CD4-positive, alpha-beta T cell treated with Interleukin-2 at 100 ng/mL for 4 hours (primary cell): ENCODE data around the gene ALDH3B2.
A peak's percentile ranks its signal among the peaks of the same experiment; 100 is the strongest.
"Not testable (repeated sequence)": the region's sequence is repeated elsewhere in the genome, so short reads cannot be mapped to it uniquely, and the experiment has no call there.

Source experiments
- DNase-seq: peaks from one replicate; pipeline ENCODE4 v3.0.0-alpha.2; 2020; ENCODE audit warnings: low spot score

The ALDH3B2 gene

DNA sequence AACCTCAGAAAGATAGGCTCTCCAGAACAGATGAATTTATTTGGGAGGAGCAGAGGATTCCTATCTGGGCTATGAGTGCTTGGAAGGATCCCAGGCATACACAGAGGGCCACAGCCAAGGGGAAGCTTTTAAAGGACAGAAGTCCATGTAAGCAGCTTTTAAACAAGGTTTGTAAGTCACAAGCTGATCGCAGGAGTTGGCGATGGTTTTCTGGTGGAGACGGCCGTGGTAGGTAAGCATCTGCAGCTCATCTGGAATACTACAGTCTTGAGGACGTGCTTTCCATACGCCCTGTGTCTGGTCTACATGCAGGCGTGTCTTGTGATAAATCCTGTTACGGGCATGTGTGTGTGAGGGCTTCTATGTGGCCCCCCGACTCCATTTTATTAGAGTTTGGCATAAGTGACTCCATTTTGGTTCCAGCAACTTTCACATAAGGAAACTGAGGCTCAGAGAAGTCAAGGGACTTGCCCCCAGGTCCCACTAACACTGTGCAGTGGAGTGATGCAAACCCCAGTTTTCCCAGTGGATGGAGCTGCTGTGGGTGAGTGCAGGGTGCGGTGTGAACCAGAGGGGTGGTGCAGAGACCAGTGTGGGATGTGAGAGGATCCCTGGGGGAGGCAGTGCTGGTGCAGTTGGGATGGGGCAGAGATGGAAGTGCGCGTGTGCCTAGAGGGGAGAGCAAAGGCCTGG lies 12.1 kb downstream of the ALDH3B2 start:
- no peak for DNase-seq

DNA sequence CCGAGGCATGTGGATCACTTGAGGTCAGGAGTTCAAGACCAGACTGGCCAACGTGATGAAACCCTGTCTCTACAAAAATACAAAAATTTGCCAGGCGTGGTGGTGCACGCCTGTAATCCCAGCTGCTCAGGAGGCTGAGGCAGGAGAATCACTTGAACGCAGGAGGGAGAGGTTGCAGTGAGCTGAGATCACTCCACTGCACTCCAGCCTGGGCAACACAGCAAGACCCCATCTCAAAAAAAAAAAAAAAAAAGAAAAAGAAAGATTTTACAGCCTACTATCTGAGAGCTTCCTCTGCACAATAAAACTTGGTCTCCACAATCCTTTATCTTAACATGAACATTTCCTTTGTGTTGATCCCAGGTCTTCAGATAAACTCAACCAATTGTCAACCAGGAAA lies 13.7 kb downstream of the ALDH3B2 start:
- DNase-seq = not testable (repeated sequence)

DNA sequence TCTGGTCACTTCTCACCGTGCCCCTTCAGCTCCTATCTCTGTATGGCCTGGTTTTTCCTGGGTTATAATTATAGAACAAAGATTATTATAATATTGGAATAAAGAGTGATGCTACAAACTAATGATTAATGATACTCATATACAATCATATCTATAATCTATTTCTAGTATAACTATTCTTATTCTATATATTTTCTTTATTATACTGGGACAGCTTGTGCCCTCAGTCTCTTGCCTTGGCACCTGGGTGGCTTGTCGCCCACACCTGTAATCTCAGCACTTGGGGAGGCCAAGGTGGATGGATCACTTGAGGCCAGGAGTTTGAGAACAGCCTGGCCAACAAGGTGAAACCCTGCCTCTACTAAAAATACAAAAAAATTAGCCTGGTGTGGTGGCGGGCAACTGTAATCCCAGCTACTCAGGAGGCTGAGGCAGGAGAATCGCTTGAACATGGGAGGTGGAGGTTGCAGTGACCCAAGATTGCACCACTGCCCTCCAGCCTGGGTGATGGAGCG lies 14.7 kb downstream of the ALDH3B2 start:
- DNase-seq = not testable (repeated sequence)

DNA sequence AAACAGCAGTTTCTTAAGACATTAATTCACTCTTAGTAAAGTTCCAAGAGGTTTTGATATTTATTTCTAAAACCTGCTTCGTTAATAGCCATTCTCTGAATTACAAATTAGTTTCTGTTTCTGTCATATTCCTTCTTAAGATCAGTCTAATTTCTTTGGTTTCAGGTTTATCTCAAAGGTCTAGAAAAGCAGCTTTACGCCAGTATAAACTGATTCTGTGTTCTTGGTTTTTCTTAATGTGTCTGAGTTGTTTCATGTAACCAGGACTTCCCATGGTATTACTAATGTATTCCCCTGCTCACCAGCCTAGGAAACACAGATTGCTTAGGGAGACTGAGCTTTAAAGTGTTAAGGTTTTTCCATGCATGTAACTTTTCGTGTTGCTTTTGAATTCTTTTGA lies 17.1 kb downstream of the ALDH3B2 start:
- no peak for DNase-seq

DNA sequence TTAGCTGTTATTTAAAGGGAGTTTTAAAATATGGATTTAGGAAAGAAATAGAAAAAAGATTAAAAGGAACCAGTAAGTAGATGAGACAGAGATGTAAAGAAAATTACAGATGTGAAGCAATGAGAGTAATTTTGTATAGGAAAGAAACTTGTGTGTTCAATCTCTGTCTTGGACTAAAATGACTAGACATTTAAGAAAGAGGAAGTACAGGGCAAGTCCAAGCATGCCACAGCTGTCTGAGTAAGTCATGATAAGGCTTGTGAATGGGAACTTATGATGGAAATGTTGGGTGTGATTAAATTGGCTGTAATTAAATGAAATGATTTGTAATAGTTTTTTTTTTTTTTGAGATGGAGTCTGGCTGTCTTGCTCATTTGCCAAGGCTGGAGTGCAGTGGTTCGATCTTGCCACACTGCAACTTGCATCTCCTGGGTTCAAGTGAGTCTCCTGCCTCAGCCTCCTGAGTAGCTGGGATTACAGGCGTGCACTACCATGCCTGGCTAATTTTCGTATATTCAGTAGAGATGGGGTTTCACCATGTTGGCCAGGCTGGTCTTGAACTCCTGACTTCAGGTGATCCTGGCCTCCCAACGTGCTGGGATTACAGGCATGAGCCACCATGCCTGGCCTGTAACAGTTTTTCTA lies 18.0 kb downstream of the ALDH3B2 start:
- no peak for DNase-seq

DNA sequence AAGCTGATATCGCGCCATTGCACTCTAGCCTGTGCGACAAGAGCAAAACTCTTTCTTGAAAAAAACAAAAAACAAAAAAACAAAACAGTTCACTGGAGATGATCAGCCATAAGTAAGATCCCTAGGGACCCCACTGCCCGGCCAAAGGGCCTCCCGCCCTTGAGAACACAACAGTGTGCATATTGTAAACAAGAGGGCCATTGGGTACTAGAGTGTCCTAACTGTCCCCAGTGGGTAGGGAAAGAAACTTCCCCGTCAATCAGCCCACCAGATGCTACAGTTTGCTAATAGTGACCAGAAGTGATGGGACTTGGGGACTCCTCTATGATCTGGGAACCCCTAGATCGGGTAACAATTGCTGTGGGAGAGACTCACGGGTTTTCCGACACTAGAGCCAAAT lies 20.2 kb downstream of the ALDH3B2 start:
- no peak for DNase-seq

DNA sequence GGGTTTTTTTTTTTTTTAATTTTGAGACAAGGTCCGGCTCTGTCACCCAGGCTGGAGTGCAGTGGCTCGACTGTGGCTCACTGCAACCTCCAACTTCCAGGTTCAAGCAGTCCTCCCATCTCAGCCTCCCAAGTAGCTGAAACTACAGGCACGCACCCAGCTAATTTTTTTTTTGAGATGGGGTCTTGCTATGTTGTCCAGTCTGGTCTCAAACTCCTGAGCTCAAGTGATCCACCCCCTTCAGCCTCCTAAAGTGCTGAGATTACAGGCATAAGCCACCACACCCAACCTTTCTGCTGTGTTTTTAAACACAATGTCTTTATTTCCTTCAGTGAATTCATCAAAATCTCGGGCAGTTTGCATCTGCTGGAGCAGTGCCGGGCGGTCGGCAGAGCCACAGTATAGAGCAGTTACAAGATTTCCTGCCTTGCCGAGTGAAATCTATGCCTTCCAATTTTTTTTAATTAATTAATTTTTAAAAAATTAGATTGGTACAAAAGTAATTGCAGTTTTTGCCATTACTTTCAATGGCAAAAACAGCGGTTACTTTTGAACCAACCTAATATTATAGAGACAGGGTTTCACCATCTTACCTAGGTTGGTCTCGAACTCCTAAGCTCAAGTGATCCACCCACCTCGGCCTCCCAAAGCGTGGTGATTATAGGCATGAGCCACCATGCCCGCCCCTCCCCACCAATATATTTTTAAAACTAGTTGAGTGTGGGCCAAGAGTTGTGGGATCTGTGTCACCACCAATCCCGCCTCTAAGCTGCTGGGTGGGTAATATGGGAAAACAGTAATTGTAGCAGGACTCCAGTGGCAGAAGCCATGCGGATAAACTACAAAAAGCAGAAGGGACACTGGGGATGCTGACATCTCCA lies 21.2 kb downstream of the ALDH3B2 start:
- DNase-seq = no peak

DNA sequence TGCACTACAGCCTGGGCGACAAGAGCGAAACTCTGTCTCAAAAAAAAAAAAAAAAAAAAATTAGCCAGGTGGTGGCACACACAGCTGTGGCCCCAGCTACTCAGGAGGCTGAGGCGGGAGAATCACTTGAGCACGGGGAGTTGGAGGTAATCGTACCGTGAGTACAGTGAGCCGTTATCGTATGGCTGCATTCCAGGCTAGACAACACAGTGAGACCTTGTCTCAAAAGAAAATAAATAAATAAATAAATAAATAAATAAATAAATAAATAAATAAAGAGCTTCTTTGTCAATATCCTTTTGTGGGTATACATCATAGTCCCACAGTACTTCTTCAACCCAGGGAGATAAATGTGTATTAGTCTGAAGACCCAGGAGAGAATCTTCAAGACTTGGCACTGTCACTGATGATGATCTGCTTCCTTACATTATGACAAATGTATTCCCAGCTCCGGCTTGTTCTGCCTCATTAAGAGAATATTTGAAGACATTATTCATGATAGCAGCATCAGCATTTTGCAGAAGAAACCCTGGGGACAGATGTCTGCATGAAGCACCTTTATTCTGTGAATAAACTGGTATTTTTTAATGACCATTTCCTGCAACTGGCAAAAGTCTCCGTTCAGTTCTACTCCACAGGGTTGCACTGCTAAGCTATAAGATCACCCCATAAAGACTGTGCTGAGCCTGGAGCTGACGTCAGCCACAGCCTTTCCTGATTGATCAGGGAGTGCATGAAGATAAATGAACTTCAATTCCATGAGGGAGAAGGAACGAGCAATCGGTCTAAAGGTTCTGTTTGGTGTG lies 22.2 kb downstream of the ALDH3B2 start:
- no peak for DNase-seq

DNA sequence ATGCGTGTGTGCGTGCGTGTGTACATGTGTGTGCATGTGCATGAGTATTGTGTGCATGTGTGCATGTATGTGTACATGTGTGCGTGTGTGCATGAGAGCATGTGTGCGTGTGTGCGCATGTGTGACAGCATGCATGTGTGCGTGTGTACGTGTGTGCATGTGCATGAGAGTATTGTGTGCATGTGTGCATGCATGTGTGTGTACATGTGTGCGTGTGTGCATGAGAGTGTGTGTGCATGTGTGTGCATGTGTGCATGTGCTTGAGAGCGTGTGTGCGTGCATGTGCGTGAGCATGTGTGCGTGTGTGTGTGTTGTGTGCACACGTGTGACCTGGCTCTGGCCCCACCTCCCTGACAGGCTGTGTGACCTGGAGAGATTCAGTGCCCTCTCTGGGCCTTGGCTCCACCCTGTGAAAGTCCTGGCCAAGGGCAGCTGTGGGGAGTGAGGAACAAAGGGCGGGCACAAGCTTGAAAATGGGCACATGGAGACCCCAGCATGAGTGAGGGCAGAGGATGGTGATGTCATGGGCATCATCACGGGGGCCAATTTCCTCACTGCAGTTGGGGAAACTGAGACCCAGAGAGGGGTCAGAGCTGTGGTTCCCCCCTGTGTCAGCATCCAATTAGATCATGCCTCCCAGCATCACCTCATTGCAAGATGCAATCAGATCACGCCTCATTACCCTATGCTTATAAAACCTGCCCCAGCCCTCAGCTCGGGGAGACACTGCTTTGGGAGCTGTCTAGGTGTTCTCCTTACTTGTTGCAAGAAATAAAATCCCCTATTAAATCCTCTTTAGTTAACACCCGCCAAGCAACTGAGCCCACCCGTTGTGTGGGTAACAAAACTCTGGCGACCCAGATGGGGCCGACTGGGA lies 24.6 kb downstream of the ALDH3B2 start:
- DNase-seq = no peak

DNA sequence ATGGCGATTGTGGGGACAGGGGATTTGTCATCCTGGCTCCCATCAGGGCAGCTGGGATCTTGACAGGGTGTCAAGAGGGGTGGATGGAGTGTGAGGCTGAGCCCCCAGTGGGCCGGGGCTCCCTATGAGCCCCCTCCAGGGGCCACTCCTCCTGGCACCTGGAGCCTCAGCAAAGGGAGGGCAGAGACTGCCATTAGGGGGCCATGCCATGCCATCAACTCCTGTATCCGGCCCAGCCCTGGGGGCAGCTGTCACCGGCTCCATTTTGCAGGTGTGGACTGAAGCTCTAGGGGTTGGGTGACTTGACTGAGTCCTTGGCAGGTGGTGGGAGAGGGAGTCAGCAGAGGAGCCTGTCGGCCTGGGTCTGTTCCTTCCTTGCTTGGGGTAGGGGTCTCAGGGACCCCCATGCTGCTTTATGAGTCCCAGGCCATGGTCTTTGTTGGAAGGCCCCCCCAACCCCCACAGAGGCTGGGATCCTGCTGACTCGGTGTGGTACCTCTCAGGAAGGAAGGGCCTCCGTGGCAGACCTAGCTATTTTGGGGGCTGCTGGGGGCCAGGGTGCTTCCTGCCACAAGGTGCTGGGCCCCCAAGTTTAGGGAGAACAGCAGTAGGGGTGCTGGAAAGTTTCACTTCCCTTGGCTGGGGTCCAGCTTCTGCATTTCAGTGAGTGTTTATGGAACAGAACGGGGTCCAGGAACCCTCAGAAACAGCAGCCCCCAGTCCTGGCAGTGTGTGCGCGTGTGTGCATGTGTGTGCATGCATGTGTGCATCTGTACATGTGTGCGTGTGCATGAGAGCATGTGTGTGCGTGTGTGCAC lies 25.4 kb downstream of the ALDH3B2 start:
- no peak for DNase-seq

DNA sequence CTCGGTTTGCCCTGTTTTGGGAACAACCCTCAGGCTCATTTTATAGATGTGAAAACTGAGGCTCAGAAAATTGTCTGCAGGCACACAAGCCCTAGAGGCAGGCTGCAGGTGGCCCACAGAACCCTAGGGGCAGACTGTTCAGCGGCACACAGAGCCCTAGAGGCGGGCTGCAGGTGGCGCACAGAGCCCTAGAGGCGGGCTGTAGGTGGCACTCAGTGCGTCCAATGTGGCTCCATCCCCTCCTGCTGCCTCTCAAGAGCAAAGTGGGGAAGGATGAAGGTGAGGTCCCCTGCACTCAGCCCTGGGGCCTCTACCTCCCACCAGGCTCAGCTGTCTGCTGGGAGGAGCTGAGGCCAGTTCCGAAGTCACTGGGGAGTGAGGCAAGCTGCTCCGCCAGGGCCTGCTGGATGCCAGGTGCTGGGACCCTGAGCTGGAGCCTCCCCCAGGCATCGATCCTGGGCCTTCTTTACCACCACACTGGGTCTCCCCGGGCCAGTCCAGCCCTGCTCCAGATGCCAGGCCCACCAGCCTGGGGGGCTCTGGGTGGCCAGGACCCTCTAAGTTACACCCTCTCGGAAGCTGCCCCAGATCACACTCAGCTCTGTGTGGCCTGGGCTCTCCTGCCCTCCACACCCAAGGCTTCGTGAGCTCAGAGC lies 26.2 kb downstream of the ALDH3B2 start:
- DNase-seq = peak; percentile 52

DNA sequence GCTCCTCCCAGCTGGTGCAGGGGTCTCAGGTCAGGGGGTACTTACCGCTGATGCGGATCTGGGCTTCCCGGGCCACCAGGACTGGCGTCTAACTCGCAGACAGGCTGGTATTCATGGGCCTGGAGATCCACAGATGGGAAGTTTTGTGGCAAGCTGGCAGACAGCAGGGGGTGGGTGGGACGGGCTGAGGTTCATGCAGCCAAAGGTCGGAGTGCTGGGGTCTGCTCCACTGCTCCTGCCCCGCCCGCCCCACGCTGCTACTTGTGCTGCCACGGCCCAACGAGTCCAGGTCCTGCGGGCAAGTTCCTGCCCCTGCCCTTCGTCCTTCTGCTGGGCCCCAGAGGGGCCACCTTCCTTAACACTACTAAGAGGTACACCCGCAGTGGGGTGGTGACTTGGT lies 27.0 kb downstream of the ALDH3B2 start:
- DNase-seq = no peak

DNA sequence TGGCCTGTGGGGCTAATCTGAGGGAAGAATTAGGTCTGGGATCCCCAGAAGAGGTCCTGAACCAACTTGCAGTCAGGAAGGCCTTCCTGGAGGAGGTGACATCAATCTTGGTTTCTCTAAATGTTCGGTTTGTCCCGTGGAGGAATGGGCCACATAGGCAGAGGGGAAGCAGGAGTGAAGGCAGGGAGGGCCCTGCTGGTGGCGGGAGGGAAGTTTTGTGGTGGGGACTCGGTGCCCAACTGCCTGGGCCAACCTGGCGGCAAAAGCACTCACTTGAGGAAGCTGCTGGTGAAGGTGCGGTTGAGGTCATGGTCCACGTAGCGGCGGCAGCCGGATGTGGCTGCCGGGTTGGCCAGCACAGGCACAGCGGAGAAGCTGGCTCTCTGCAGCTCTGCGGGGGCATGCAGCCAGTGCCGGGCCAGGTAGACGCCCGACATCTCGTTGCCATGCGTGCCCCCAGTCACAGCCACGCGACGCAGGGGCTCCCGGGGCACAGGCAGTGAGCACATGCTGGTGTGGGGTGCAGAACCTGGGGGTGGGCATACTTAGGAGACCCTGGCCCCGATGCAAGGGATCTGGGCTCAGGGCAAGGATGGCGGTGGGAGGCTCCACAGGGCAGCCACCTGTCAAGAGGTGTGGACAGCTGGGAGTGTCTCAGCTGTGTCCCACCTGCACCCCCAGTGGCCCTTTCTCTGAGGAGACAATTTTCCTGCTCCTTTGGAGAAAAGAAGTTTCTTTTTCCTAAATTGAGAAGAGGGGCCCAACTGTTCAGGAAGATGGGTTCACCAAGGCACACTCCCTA lies 27.7 kb downstream of the ALDH3B2 start:
- peak; percentile 45 for DNase-seq

DNA sequence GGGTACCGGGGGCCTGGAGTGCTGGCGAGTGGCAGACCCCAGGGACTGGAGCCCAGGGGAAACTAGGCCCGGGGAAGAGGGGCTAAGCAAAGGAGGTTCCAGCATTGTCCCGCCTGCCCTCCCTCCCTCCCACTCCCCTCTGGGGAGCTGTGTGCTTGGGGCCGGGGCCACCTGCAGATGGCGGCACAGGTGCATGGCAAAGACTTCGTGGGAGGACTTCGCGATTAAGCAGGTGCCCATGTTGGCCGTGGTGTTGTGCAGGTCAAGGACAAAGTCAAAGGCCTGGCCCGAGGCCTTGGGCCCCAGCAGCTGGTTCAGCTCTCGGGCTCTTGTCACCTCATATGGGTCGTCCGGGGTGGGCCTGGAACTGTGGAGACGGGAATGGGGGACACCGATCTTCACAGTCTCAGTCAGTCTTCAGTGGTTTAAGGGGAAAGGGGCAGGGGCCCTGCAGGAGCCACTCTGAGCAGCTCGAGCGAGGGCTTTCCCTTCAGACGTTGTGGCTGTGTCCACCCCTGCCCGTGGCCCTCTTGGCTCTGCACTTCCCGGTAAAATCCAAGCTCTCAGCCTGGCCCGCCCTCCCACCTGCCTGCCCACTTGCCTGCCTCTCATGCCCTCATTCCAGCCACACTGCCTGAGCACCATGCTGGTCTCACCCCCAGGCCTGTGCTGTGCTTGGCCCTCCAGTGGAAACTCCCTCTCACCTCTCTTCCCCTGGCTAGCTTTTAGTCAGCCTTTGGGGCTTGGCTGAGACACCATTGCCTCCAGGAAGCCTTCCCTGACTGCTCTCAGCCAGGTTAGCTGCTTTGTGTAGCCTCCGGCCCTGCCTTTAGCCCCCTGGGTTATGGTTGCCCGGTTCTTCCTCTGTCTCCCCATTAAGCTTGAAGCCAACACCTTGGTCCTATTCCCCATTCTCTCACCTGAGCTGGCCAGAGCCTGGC lies 28.6 kb downstream of the ALDH3B2 start:
- DNase-seq = no peak

DNA sequence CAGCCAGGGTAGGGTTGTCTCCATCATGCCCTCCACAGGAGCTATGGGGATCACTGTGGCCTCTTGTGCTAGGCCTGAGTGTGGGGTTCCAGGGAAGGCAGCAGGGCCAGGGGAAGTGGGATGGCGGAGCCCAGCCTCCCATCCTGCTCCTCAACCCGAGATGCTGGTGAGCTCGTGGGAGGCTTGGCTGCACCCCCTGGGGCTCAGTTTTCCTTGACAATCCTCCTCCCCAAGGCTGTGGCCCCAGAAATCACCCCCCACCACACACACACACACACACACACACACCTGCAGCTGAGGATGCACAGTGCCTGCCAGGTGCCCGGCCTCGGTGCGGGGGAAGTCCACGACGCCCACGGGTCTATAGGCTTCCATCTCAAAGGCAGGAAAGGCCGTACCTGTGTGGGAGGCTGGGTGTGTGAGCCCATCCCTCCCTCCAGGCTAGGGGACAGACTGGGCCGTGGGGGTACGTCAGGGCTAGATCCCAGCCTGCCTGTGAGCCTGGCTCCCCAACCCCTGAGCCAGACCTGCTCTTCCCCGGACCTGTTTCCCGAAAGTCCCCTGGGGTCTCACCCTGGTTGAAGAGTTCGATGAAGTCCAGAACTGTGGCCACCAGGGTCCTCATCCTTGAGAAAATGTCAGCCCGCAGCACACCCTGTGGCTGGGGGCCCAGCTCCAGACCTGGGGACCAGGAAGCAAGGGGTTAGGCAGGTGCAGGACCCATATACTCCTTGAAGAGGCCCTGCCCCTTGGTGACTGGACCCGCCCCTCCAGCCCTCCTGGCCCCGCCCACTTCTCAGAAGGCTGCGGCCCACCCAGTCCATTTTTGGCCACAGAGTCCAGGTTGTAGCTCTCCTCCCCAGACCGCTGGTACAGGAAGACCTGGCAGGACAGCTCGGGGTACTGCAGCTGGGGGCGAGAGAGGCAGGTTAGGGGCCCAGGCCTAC lies 29.7 kb downstream of the ALDH3B2 start:
- no peak for DNase-seq

DNA sequence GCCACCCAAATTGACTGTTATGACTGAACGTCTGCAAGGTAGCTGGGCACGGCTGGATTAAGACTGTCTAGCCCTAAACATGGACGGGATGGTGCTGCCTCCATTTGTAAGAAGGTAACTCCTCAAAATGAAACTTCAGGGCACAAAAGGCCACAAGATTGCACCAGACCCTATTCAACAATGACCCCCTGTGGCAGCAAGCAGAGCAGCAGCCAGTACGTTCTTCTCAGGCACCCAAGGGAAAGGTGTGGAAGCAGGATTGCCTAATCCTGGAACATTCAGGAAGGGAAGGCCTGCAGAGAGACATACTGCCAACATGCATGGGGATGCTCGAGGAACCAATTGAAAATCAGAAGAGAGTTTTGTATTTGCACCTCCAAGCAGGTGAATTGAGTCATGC lies 30.4 kb downstream of the ALDH3B2 start:
- DNase-seq = no peak
